Uterus (tissue), 4 donors: ENCODE data around the gene ZMPSTE24. TPM values are rescaled to one million over a fixed set of nuclear protein-coding genes. Genes with fewer than 3 reads are reported as not detected.

Experiments
- DNase-seq, 2 donors: peaks; one replicate each; pipeline ENCODE4 v3.0.0-alpha.2; 2019 to 2020
- H3K27ac ChIP-seq, 2 donors: fragments of 200-600 bp; sonication (generic); 1 replicate in 1 of 2; 2 replicates in 1 of 2; pipeline ENCODE4 v1.5.1; 2016 to 2018
- H3K27me3 ChIP-seq, 2 donors: fragments of 200-600 bp; sonication (generic); one replicate each; pipeline ENCODE4 v1.5.1; 2018 to 2019; ENCODE audit warnings: control low read depth in 1 of 2
- H3K36me3 ChIP-seq, 2 donors: fragments of 200-600 bp; sonication (generic); one replicate each; pipeline ENCODE4 v1.5.1; 2019; ENCODE audit warnings: control low read depth in 1 of 2
- H3K4me1 ChIP-seq, 2 donors: fragments of 200-600 bp; sonication (generic); one replicate each; pipeline ENCODE4 v1.5.1; 2018 to 2019; ENCODE audit warnings: control low read depth in 1 of 2
- H3K4me3 ChIP-seq, 2 donors: fragments of 200-600 bp; sonication (generic); 1 replicate in 1 of 2; 2 replicates in 1 of 2; pipeline ENCODE4 v1.5.1; 2018 to 2019; ENCODE audit warnings: mild to moderate bottlenecking in 1 of 2
- H3K9me3 ChIP-seq, 2 donors: fragments of 200-600 bp; sonication (generic); one replicate each; pipeline ENCODE4 v1.5.1; 2019; ENCODE audit warnings: control low read depth in 1 of 2
- CTCF ChIP-seq, 4 experiments: fragments of 200-600 bp in 2 of 4; fragments of 450-650 bp in 2 of 4; sonication (generic) in 2 of 4; IDR thresholded peaks; one replicate each; pipeline ENCODE4 v1.5.1; 2016 to 2019; ENCODE audit warnings: antibody characterized with exemption in 4 of 4, mild to moderate bottlenecking in 2 of 4, moderate library complexity in 1 of 4
- POLR2A ChIP-seq, 2 donors: fragments of 450-650 bp; IDR thresholded peaks; one replicate each; pipeline ENCODE4 v1.6.1; 2016; ENCODE audit warnings: antibody characterized with exemption in 2 of 2, mild to moderate bottlenecking in 1 of 2, moderate library complexity in 1 of 2
- intact Hi-C: fragments of 100-400 bp; cut with DNase I; formaldehyde crosslinking; loops from one replicate; pipeline ENCODE4 v1.15.1; 2023; ENCODE audit warnings: low total_unique reads
- total RNA-seq, 4 donors: library from RNA; depleted of rRNA in 3 of 4; stranded (reverse); fragments of >200 nt in 3 of 4; gene quantifications; one replicate each; pipeline versions ENCODE4 v1.1.0 to v1.2.4, GENCODE V29; 2014 to 2023
- donor health status: DM: yes; HTN: yes; CAD: no.

The ZMPSTE24 gene
- total RNA-seq, 4 donors from 2014 or later, result 17.9 to 79.1 (median 56.2) TPM

GRCh38 chr1:40302475-40302874 lies 44.4 kb downstream of the ZMPSTE24 start:
- Histone ChIP-seq H3K9me3 (no peaks in the 10 kb centered on the region), H3K4me3 (no peak overlapping the region), H3K27me3 (no peaks in the 10 kb centered on the region), H3K4me1 (no peaks in the 10 kb centered on the region), H3K36me3 (no peaks in the 10 kb centered on the region), H3K27ac (no peak overlapping the region)
- intact Hi-C loops, result no loop called here
- TF ChIP-seq POLR2A (IDR thresholded peaks at IDR 0.05), result no peak
- TF ChIP-seq CTCF (IDR thresholded peaks at IDR 0.05), result no peak
- no peak for DNase-seq

- no peaks in the 10 kb centered on the region for H3K9me3 ChIP-seq
- intact Hi-C loops, result no loop called here
- H3K27ac ChIP-seq, result no peak overlapping the region
- DNase-seq, result no peak
- no peaks in the 10 kb centered on the region for H3K36me3 ChIP-seq
- no peaks in the 10 kb centered on the region for H3K27me3 ChIP-seq
- H3K4me1 ChIP-seq, result no peaks in the 10 kb centered on the region
- TF ChIP-seq CTCF (IDR thresholded peaks at IDR 0.05) (no peak), POLR2A (IDR thresholded peaks at IDR 0.05) (no peak)
- H3K4me3 ChIP-seq, result no peak overlapping the region
These were observed 45.2 kb downstream of the ZMPSTE24 start for GRCh38 chr1:40303051-40303771.

- DNase-seq, result no peak
- H3K27ac ChIP-seq, result no peak overlapping the region
- no peaks in the 10 kb centered on the region for H3K9me3 ChIP-seq
- H3K27me3 ChIP-seq, result no peaks in the 10 kb centered on the region
- intact Hi-C loops, result no loop called here
- no peak overlapping the region for H3K4me3 ChIP-seq
- TF ChIP-seq POLR2A (IDR thresholded peaks at IDR 0.05) (no peak), CTCF (IDR thresholded peaks at IDR 0.05) (no peak)
- H3K4me1 ChIP-seq, result no peaks in the 10 kb centered on the region
- H3K36me3 ChIP-seq, result no peaks in the 10 kb centered on the region
These were observed 45.8 kb downstream of the ZMPSTE24 start for GRCh38 chr1:40303790-40304189.

GRCh38 chr1:40305451-40305850 lies 47.4 kb downstream of the ZMPSTE24 start:
- intact Hi-C loops, result no loop called here
- Histone ChIP-seq H3K4me3 (no peak overlapping the region), H3K4me1 (no peaks in the 10 kb centered on the region), H3K27me3 (no peaks in the 10 kb centered on the region), H3K36me3 (no peaks in the 10 kb centered on the region), H3K9me3 (no peaks in the 10 kb centered on the region), H3K27ac (no peak overlapping the region)
- DNase-seq, result no peak
- no peak for TF ChIP-seq CTCF (IDR thresholded peaks at IDR 0.05)
- TF ChIP-seq POLR2A (IDR thresholded peaks at IDR 0.05), result no peak

GRCh38 chr1:40305871-40306270 lies 47.8 kb downstream of the ZMPSTE24 start:
- no peaks in the 10 kb centered on the region for H3K9me3 ChIP-seq
- H3K27me3 ChIP-seq, result no peaks in the 10 kb centered on the region
- no peak for DNase-seq
- TF ChIP-seq CTCF (IDR thresholded peaks at IDR 0.05), result no peak
- TF ChIP-seq POLR2A (IDR thresholded peaks at IDR 0.05), result no peak
- no peak overlapping the region for H3K4me3 ChIP-seq
- intact Hi-C loops, result no loop called here
- no peaks in the 10 kb centered on the region for H3K4me1 ChIP-seq
- no peak overlapping the region for H3K27ac ChIP-seq
- H3K36me3 ChIP-seq, result no peaks in the 10 kb centered on the region
